ENCODE results near the gene CDH23.

DNA sequence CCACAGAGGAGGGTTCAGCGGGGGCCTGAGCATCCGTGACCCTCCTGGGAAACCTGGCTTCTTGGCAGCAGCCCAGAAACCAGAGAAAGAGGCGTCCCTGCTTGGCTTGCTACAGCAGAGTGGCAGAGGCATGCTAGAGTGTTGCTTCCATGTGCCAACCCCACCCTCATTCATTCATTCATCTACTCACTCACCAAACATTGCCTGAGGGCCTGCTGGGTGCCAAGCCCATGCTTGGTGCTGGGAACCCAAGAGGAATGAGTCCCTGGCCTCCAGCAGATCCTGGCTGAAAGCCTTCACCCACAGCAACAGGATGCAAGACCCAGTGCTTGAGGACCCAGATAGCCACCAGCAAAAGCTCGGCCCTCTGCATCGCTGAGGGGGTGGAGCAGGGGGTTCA lies 129.0 kb downstream of the CDH23 start:
- no peak for TF ChIP-seq CTCF (IDR thresholded peaks at IDR 0.05; ENCODE audit: poor library complexity, severe bottlenecking)
- no peak for TF ChIP-seq EP300 (conservative IDR thresholded peaks at IDR 0.05; ENCODE audit: poor library complexity, severe bottlenecking)
- no peak for TF ChIP-seq POLR2AphosphoS5 (IDR thresholded peaks at IDR 0.05)
- no peak for TF ChIP-seq TAF1 (IDR thresholded peaks at IDR 0.05; ENCODE audit: low read depth)

Data from neural cell (in vitro differentiated cells).